Mucosa of descending colon (tissue), 3 donors: ENCODE data around the gene PDE4B. TPM values are rescaled to one million over a fixed set of nuclear protein-coding genes. Genes with fewer than 3 reads are reported as not detected.

Experiments used
- ATAC-seq: fragments of 200-7000 bp; cut with Tn5 transposase; one replicate; pipeline ENCODE4 v1.9.1; 2020; ENCODE audit warnings: mild to moderate bottlenecking, moderate library complexity
- DNase-seq, 3 donors: peaks; one replicate each; pipeline ENCODE4 v3.0.0-alpha.2; 2020
- H3K36me3 ChIP-seq: fragments of 200-600 bp; one replicate; pipeline ENCODE4 v1.8.0; 2021; ENCODE audit warnings: low read depth, mild to moderate bottlenecking
- H3K4me1 ChIP-seq: fragments of 200-600 bp; one replicate; pipeline ENCODE4 v1.8.0; 2021; ENCODE audit warnings: low read depth, mild to moderate bottlenecking
- H3K4me3 ChIP-seq: fragments of 200-600 bp; one replicate; pipeline ENCODE4 v1.8.0; 2021; ENCODE audit warnings: mild to moderate bottlenecking
- H3K9me3 ChIP-seq: fragments of 200-600 bp; one replicate; pipeline ENCODE4 v1.8.0; 2021; ENCODE audit warnings: mild to moderate bottlenecking
- CTCF ChIP-seq: fragments of 200-600 bp; IDR thresholded peaks from one replicate; pipeline ENCODE4 v1.8.0; 2022; ENCODE audit warnings: antibody characterized with exemption, mild to moderate bottlenecking
- intact Hi-C, 2 donors: fragments of 100-400 bp; cut with DNase I in 1 of 2; cut with micrococcal nuclease in 1 of 2; formaldehyde crosslinking; loops; one replicate each; pipeline versions ENCODE4 v1.11.0 to v1.11.1; 2022; cut with DNase I, micrococcal nuclease
- total RNA-seq, 3 donors: library from RNA; stranded (reverse); fragmentation: NEBNext Ultra II Directional in 2 of 3; extraction: Animal tissue kit (Norgen Biotek cat#: 25700) in 2 of 3; gene quantifications; one replicate each; pipeline versions ENCODE4 v1.2.1 to v1.2.4, GENCODE V29; 2021 to 2023
- donor health status: DM: no; HTN: no; CAD: no; lungs with moderate emphysema.
- donor health status: DM: no; HTN: no; CAD: no.
- donor health status: DM: no; HTN: yes; CAD: no.

Gene PDE4B
- total RNA-seq, 3 donors from 2014 or later: 3.4 to 6.6 (median 4.9) TPM

GRCh38 chr1:66266350-66266749, 473.7 kb downstream of the PDE4B start:
- ATAC-seq: no peak
- Histone ChIP-seq H3K9me3 (no peaks in the 10 kb centered on the region), H3K36me3 (no peaks in the 10 kb centered on the region), H3K4me1 (peaks cover 4% of the 10 kb centered on the region), H3K4me3 (no peak overlapping the region)
- intact Hi-C loops: no loop called here
- DNase-seq: no peak
- no peak for TF ChIP-seq CTCF

- intact Hi-C loops: no loop called here
- peaks cover 4% of the 10 kb centered on the region for H3K4me1 ChIP-seq
- no peaks in the 10 kb centered on the region for H3K9me3 ChIP-seq
Measured at GRCh38 chr1:66266756-66267155, 474.1 kb downstream of the PDE4B start.

GRCh38 chr1:66267201-66267940, 474.7 kb downstream of the PDE4B start:
- intact Hi-C loops: no loop called here
- Histone ChIP-seq H3K36me3 (no peaks in the 10 kb centered on the region), H3K4me3 (no peak overlapping the region), H3K4me1 (peaks cover 6% of the 10 kb centered on the region), H3K9me3 (no peaks in the 10 kb centered on the region)
- no peak for ATAC-seq
- DNase-seq: no peak
- TF ChIP-seq CTCF: no peak

More at GRCh38 chr1:66266756-66267155, 474.1 kb downstream of the PDE4B start:
- no peak for DNase-seq
- TF ChIP-seq CTCF: no peak
- ATAC-seq: no peak
- Histone ChIP-seq H3K4me3 (no peak overlapping the region), H3K36me3 (no peaks in the 10 kb centered on the region)

- H3K36me3 ChIP-seq: no peaks in the 10 kb centered on the region
- intact Hi-C loops: no loop called here
- H3K4me1 ChIP-seq: peaks cover 6% of the 10 kb centered on the region
- H3K9me3 ChIP-seq: no peaks in the 10 kb centered on the region
- DNase-seq (no peak), ATAC-seq (no peak)
- H3K4me3 ChIP-seq: no peak overlapping the region
- no peak for TF ChIP-seq CTCF
Measured at GRCh38 chr1:66269222-66269621, 476.5 kb downstream of the PDE4B start.

GRCh38 chr1:66270119-66270812, 477.6 kb downstream of the PDE4B start:
- H3K9me3 ChIP-seq: no peaks in the 10 kb centered on the region
- intact Hi-C loops: loop anchor here in 1 of 2 donors (5.0 kb wide), 1 partner anchor 62 kb away; no protein-coding TSS in a partner anchor
- no peak overlapping the region for H3K4me3 ChIP-seq
- DNase-seq: no peak
- no peaks in the 10 kb centered on the region for H3K36me3 ChIP-seq
- peaks cover 6% of the 10 kb centered on the region for H3K4me1 ChIP-seq
- ATAC-seq: no peak
- TF ChIP-seq CTCF: no peak
